ENCODE results near the gene TCF20.

TCF20 gene

DNA sequence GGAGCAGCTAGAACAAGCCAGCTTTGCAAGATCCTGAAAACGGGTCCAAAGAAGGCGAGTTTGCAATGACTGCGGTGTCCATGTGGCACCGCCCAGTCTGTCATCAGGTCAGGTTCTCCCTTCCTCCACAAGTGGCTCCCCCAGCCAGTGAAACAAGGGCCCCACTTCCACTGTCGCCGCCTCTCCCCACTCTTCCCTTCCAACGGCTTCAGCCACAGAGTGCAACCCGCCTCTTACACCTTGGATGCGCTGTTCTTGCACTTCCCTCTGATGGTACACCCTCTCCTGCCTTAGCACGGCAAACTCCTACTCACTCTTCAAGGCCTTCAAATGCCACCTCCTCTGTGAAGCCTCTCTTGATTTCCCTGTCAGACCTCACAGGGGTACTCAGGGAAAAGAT is 10.8 kb upstream of the TCF20 start:
- Histone ChIP-seq H3K36me3 (ENCODE audit: insufficient read depth, low read length) (no peaks in the 10 kb centered on the region), H3K9me3 (ENCODE audit: control insufficient read depth, insufficient read depth, low read length) (no peaks in the 10 kb centered on the region), H3K9ac (ENCODE audit: low read depth, low read length) (no peak overlapping the region), H3K4me1 (ENCODE audit: insufficient read depth, low read length) (peaks cover 4% of the 10 kb centered on the region; the same call in 1 of the 2 replicates)

DNA sequence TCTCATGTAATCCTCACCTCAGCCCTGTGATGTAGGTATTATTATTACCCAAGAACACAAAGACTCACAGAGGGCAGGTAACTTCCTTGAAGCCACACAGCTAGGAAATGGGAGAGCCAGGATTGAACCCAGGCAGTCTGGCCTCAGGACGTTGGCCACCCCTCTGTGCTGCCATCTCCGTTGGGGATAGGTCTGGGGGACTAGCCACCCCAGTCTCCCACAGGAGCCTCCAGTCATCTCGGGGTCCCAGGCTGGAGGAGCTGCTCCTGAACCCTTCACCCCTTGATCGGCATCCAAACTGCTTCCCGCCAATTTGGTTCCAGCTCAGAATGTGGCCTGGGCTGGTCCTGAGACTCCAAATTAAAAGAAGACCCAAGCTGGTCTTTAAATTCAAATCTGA is 10.4 kb upstream of the TCF20 start:
- H3K9me3 ChIP-seq (ENCODE audit: control insufficient read depth, insufficient read depth, low read length): no peaks in the 10 kb centered on the region

DNA sequence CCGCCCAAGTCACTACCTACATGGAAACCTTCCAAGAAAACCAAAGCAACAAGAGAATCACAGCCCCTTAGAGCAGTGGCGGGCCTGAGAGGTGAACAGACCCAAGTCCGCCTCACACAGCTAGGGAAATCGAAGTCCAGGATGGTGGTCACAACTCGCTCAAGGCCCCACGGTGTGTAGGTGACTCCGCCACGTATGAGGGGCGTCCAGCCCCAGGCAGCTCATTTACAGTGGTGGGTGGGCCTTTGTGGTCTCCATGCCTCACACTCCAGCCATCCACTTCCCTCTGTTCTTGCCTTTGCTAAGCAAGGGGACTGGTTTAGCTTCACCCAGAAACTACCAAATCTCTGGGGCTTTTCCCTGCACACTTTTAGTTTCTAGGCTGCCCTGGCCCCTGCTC is 9.7 kb upstream of the TCF20 start:
- Histone ChIP-seq H3K36me3 (ENCODE audit: insufficient read depth, low read length) (no peaks in the 10 kb centered on the region), H3K9me3 (ENCODE audit: control insufficient read depth, insufficient read depth, low read length) (no peaks in the 10 kb centered on the region), H3K4me1 (ENCODE audit: insufficient read depth, low read length) (peaks cover 12% of the 10 kb centered on the region; the same call in 1 of the 2 replicates), H3K9ac (ENCODE audit: low read depth, low read length) (no peak overlapping the region)

More for the DNA sequence above, 10.4 kb upstream of the TCF20 start:
- no peak overlapping the region for H3K9ac ChIP-seq (ENCODE audit: low read depth, low read length)
- peaks cover 6% of the 10 kb centered on the region; the same call in 1 of the 2 replicates for H3K4me1 ChIP-seq (ENCODE audit: insufficient read depth, low read length)
- no peaks in the 10 kb centered on the region for H3K36me3 ChIP-seq (ENCODE audit: insufficient read depth, low read length)

DNA sequence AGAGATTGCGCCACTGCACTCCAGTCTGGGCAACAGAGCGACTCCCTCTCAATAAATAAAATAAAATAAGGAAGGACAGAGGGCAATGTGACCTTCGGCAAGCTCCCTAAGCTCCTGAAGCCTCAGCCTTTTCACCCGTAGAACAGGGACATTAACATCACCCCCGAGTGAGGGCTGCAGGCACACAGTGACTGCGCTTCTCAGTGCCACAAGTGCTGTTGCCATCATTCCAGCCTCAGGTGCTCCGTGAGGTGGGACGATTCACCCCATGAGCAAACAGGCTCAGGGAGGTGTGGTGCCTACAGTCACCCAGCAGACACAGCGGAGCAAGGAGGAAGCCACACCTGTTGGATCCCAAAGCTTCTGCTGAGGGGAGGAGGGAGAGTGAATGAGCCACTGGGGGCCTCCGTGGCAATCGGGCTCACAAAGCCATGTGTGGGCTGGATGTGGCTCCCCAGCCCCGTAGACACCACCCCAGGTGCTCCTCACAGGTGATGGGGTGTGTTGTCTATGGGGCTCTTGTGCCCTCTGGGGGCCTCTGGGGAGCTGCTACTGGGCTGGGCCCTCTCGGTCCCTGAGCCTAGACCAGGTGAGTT is 9.1 kb upstream of the TCF20 start:
- H3K9me3 ChIP-seq (ENCODE audit: control insufficient read depth, insufficient read depth, low read length): no peaks in the 10 kb centered on the region
- H3K9ac ChIP-seq (ENCODE audit: low read depth, low read length): no peak overlapping the region
- no peaks in the 10 kb centered on the region for H3K36me3 ChIP-seq (ENCODE audit: insufficient read depth, low read length)
- H3K4me1 ChIP-seq (ENCODE audit: insufficient read depth, low read length): peaks cover 16% of the 10 kb centered on the region; the same call in 1 of the 2 replicates

DNA sequence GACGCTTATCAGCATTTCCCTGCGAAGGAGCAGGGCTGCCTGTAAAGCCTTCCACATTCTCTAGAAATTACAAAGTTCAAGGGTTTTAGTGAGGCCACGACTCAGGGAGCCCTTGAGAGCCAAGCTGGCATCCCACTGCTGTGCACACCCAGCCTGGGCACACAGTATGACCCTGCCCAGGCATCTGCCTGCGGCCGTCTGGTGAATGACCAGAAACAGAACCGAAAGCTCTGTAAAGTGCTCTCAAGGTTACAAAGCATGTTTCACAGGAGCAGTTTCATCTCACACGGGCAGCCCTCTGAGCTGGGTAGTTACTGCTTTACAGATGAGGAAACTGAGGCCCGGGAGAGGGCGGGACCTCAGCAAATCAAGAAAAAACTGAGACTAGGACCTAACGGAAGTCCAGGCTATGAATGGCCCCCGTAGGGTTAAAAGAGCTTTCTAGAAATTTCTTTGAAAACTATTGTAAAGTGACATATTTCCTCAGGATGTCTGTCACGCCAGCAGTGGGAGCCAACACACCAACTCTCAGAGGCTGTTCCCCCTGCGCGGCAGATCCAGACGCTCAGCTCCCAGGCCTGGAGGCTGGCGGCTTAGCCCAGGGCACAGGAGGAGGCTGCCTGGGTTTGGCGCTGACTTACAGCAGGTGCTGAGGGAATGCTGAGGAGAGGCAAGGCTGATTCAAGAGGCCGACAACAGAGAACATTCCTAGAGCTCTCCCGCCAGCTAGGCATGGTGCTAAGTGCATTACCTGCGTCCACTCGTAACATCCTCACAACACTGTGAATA is 7.7 kb upstream of the TCF20 start:
- Histone ChIP-seq H3K36me3 (ENCODE audit: insufficient read depth, low read length) (no peaks in the 10 kb centered on the region), H3K9me3 (ENCODE audit: control insufficient read depth, insufficient read depth, low read length) (no peaks in the 10 kb centered on the region), H3K4me1 (ENCODE audit: insufficient read depth, low read length) (peaks cover 24% of the 10 kb centered on the region; the same call in 1 of the 2 replicates), H3K9ac (ENCODE audit: low read depth, low read length) (no peak overlapping the region)

DNA sequence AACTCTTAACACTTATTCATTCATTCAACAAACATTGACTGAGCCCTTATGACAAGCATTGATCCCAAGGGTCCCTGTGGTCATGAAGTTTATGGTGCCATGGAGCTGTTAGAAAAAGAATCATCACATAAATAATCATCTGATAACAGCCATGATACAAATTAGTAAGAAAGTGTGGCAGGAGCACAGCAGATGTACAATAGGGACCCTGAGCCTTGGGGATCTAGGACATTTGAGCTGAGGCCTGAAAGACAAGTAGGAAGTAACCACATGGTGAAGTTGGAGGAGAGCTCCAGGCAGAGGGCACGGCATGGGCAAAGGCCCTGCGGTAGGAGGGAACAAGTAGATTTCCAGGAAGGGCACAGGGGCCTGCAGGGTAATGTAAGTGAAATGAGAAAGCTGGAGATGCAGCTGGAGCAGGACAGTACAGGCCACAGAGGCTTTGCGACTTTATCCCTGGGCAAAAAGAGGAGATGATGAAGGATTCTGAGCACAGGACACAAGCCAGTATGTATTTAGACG is 6.8 kb upstream of the TCF20 start:
- Histone ChIP-seq H3K9me3 (ENCODE audit: control insufficient read depth, insufficient read depth, low read length) (no peaks in the 10 kb centered on the region), H3K9ac (ENCODE audit: low read depth, low read length) (no peak overlapping the region), H3K36me3 (ENCODE audit: insufficient read depth, low read length) (no peaks in the 10 kb centered on the region), H3K4me1 (ENCODE audit: insufficient read depth, low read length) (peaks cover 20% of the 10 kb centered on the region; the same call in 1 of the 2 replicates)

DNA sequence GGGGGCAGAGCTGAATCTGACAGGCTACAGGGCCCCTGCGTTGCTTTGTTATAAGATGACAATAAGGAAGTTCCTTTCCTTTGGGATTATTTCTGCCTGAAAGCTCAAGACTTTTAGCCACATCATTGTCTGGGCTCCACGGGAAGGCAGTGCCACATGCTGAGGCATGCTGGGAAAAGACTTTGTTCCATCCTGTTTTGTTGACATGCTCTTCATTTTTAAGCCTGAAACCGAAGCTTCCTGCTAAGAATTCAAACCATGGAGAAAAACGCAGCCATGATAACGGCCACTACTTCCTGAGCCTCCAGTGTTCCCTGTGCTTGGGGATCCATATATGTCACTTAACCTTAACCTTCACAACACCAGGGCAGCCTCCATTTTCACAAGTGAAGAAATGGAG is 5.5 kb upstream of the TCF20 start:
- Histone ChIP-seq H3K36me3 (ENCODE audit: insufficient read depth, low read length) (no peaks in the 10 kb centered on the region), H3K9me3 (ENCODE audit: control insufficient read depth, insufficient read depth, low read length) (no peaks in the 10 kb centered on the region), H3K4me1 (ENCODE audit: insufficient read depth, low read length) (peaks cover 20% of the 10 kb centered on the region; the same call in 1 of the 2 replicates), H3K9ac (ENCODE audit: low read depth, low read length) (no peak overlapping the region)

DNA sequence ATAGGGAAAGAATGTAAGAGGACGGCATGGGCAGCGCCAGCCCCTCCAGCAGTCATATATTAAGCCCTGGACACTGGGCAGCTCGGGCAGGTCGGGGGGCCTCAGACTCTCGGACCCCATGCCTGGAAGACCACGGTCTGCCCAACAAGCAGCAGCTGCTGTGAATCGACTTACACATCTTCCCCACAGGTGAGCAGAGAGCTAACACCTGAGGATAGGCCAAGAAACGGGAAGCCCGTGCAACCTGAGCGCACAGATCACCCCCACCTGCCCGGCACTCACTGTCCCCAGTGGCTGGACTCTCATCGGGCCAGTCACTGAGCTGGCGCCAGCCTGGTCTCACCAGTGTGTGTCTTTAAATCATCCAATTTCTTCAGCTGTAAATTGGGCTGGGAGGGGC is 4.7 kb upstream of the TCF20 start:
- H3K9me3 ChIP-seq (ENCODE audit: control insufficient read depth, insufficient read depth, low read length): no peaks in the 10 kb centered on the region
- H3K36me3 ChIP-seq (ENCODE audit: insufficient read depth, low read length): no peaks in the 10 kb centered on the region
- no peak overlapping the region for H3K9ac ChIP-seq (ENCODE audit: low read depth, low read length)
- peaks cover 20% of the 10 kb centered on the region; the same call in 1 of the 2 replicates for H3K4me1 ChIP-seq (ENCODE audit: insufficient read depth, low read length)

DNA sequence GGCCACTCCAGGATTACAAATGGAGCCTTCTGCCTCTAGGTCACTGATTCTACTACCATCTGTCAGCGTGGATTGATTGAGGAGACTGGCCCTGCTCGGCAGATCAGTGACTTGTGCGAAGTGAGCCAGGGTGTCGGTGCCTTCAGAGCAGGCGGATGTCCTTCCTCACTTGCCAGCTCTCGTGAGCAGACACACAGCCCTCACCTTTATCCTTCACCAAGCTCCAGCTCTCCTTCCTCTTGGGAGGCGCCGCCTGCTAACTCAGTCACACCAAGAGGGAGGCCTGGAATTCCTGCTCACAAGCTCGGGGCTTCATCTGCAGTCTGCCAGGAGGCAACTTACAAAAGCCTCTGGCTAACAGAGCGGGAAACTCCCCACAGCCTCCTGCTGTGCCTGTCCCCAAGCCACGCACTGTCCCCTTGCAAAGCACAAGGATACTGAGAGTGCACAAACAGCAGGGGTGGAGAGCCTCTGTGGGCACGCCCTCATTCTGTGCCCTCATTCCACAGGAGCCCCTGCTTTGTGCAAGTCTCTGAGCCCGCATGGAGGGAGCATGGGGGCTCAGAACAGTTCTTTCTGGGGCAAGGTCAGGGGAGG is 3.5 kb upstream of the TCF20 start:
- no peak overlapping the region for H3K9ac ChIP-seq (ENCODE audit: low read depth, low read length)
- H3K36me3 ChIP-seq (ENCODE audit: insufficient read depth, low read length): no peaks in the 10 kb centered on the region

DNA sequence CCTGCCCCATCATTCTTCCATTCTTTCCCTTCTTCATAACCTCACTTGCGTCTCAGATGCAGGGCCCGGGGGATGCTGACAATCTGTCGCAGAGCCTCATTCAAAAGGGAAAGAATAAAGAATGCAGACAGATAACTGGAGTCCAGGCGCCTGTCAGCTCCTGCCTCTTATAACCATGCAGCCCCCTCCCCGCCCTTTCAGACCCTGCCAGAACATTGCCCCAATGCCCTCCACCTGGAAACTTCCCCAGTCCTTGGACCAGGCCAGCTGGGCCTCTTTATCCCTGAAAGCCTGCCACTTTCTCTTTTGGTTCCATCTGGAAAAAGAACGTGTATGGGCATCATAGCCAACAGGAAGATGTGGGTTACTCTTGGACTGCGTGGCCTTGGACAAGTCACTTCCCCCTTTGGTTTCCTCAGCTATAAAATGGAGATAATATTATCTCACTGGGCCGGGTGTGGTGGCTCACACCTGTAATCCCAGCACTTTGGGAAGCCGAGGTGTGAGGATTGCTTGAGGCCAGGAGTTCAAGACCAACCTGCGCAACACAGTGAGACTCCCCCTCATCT is 2.1 kb upstream of the TCF20 start:
- no peak overlapping the region for H3K9ac ChIP-seq (ENCODE audit: low read depth, low read length)
- H3K4me1 ChIP-seq (ENCODE audit: insufficient read depth, low read length): peaks cover 20% of the 10 kb centered on the region; the same call in 1 of the 2 replicates
- H3K36me3 ChIP-seq (ENCODE audit: insufficient read depth, low read length): no peaks in the 10 kb centered on the region
- H3K9me3 ChIP-seq (ENCODE audit: control insufficient read depth, insufficient read depth, low read length): no peaks in the 10 kb centered on the region

More for the DNA sequence above, 3.5 kb upstream of the TCF20 start:
- Histone ChIP-seq H3K9me3 (ENCODE audit: control insufficient read depth, insufficient read depth, low read length) (no peaks in the 10 kb centered on the region), H3K4me1 (ENCODE audit: insufficient read depth, low read length) (peaks cover 20% of the 10 kb centered on the region; the same call in 1 of the 2 replicates)

DNA sequence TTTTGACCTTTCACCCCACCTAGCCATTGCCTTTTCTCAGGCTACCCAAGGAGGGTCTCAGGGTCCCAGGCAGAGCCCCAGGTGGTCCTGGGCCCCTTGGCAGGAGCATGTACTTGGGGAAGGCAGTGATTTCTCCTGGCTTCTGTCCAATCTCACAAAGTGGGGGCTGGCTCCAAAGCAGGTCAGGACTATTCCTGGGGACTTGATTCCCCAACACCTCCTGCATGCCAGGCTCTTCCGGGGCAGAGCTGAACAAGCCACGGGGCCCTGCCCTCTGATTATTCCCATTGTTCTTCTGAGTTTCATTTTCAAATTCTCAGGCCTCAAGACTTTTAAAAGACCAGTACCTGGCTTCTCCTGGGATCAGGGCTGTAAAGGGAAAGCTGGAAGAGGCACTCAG is 1.5 kb upstream of the TCF20 start:
- no peak overlapping the region for H3K9ac ChIP-seq (ENCODE audit: low read depth, low read length)
- H3K4me1 ChIP-seq (ENCODE audit: insufficient read depth, low read length): peaks cover 20% of the 10 kb centered on the region; the same call in 1 of the 2 replicates
- no peaks in the 10 kb centered on the region for H3K36me3 ChIP-seq (ENCODE audit: insufficient read depth, low read length)
- H3K9me3 ChIP-seq (ENCODE audit: control insufficient read depth, insufficient read depth, low read length): no peaks in the 10 kb centered on the region

DNA sequence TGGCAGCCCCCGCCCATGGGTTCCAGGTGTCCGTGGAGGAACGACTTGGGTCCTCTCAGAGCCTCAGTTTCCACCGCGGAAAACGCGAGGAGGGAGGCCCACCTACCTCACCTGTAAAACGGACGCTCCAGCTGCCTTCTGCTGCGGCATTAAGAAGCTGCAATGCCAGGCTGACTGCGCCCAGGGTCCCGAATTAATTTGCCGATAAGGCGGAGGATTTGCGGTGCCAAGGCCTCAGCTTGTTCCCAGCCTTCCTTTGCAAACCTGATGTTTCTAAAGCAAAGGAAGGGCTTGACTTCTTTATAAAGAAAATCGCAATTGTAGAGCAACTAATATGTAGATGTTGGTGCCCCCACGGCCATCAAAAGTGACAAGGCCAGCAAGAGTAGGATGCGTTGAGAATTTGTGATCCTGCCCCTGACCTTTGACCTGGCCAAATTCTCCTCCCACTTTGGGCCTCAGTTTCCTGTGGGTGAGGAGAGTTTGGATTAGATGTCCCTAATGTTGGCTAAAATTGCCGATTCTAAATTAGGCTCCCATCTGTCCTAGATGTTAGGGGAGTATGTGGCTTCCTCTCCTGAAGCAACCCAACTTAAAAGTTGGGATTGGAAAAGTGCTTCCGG is 849 bp upstream of the TCF20 start:
- H3K4me1 ChIP-seq (ENCODE audit: insufficient read depth, low read length): peaks cover 20% of the 10 kb centered on the region; the same call in 1 of the 2 replicates
- no peaks in the 10 kb centered on the region for H3K36me3 ChIP-seq (ENCODE audit: insufficient read depth, low read length)
- peak overlapping the region; percentile 59; the same call in 1 of the 2 replicates for H3K9ac ChIP-seq (ENCODE audit: low read depth, low read length)
- no peaks in the 10 kb centered on the region for H3K9me3 ChIP-seq (ENCODE audit: control insufficient read depth, insufficient read depth, low read length)

DNA sequence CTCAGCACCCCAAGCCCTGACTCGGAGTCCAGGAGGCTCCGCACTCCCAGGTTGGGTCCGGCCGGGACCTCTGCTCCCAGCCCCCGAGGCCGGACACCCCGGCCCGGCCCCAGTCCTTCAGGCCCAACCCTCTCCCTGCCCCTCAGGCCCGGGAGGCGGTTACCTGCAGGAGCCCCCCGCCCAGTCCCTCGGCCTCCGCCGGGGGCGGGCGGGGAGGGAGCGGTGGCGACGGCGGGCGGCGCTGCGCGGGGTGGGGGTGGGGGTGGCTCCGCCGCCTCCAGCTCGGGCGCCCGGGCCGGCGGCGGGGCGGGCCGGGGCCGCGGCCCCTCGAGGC is 310 bp downstream of the TCF20 start:
- Histone ChIP-seq H3K9me3 (ENCODE audit: control insufficient read depth, insufficient read depth, low read length) (no peaks in the 10 kb centered on the region), H3K4me1 (ENCODE audit: insufficient read depth, low read length) (peaks cover 12% of the 10 kb centered on the region; the same call in 1 of the 2 replicates), H3K9ac (ENCODE audit: low read depth, low read length) (peak overlapping the region; percentile 79), H3K36me3 (ENCODE audit: insufficient read depth, low read length) (no peaks in the 10 kb centered on the region)

Data from ES-I3 (cell line).